GM12878 (cell line): ENCODE measurements around the gene MVK. TPM values are rescaled to one million over a fixed set of nuclear protein-coding genes. Genes with fewer than 3 reads are reported as not detected.

Experiments
- ATAC-seq: fragments of 200-7000 bp; cut with Tn5 transposase; 3 replicates; pipeline ENCODE4 v1.9.1; 2020; ENCODE audit warnings: mild to moderate bottlenecking, moderate library complexity
- BruUV-seq: library from RNA; stranded (reverse); fragments of 400-500 nt; replicated peaks from 2 replicates; lab custom pipeline; 2021; lab: Mats Ljungman, UMichigan
- CTCF ChIA-PET: fragments of 300-600 bp; sonication (Branson Sonifier 250); formaldehyde crosslinking; extraction: SDS; loops from one replicate; lab custom pipeline; 2021; ENCODE audit warnings: inconsistent platforms; lab: Yijun Ruan, JAX
- POLR2A ChIA-PET: fragments of 350-600 bp; formaldehyde crosslinking; extraction: SDS; loops from one replicate; lab custom pipeline; 2021; ENCODE audit warnings: inconsistent platforms; lab: Charles Lee
- RAD21 ChIA-PET: fragments of 300-600 bp; sonication (Branson Sonifier 250); formaldehyde crosslinking; loops from one replicate; lab custom pipeline; 2023; ENCODE audit warnings: antibody characterized with exemption; ENCODE audit not compliant: unreplicated experiment; lab: Charles Lee
- SMC1A ChIA-PET: fragments of 300-600 bp; sonication (Branson Sonifier 250); formaldehyde crosslinking; loops from one replicate; lab custom pipeline; 2023; ENCODE audit not compliant: unreplicated experiment, uncharacterized antibody; lab: Charles Lee
- DNase-seq: peaks from one replicate; pipeline ENCODE4 v3.0.0-alpha.2; 2011; ENCODE audit warnings: low read depth, low spot score
- FAIRE-seq: peaks from 3 replicates; lab custom pipeline; 2011; peaks lifted over from hg19 to GRCh38; lab: Jason Lieb, UNC
- H2AFZ ChIP-seq: 2 replicates; pipeline ENCODE4 v1.6.0; 2011; ENCODE audit warnings: low read depth, low read length, control low read depth; ENCODE audit not compliant: control insufficient read depth
- H3K27ac ChIP-seq: 2 replicates; pipeline ENCODE4 v1.5.1; 2011; ENCODE audit warnings: control low read depth; ENCODE audit not compliant: control insufficient read depth, insufficient read depth
- H3K27me3 ChIP-seq, 2 experiments: replicated peaks in 1 of 2; 2 replicates each; pipeline versions ENCODE4 v1.6.0 to v1.6.1; 2011; ENCODE audit warnings: low read length in 1 of 2; ENCODE audit not compliant: control insufficient read depth in 2 of 2, insufficient read depth in 2 of 2
- H3K36me3 ChIP-seq, 2 experiments: 2 replicates each; pipeline ENCODE4 v1.5.1; 2011; ENCODE audit warnings: low read length in 1 of 2; ENCODE audit not compliant: control insufficient read depth in 2 of 2, insufficient read depth in 2 of 2
- H3K4me1 ChIP-seq: 2 replicates; pipeline ENCODE4 v1.6.1; 2011; ENCODE audit warnings: mild to moderate bottlenecking, low read length, moderate library complexity, mixed read lengths; ENCODE audit not compliant: control insufficient read depth, insufficient read depth
- H3K4me2 ChIP-seq: 2 replicates; pipeline ENCODE4 v1.6.0; 2011; ENCODE audit warnings: control low read depth; ENCODE audit not compliant: control insufficient read depth, insufficient read depth
- H3K4me3 ChIP-seq: fragments of 200-600 bp; sonication (generic); 2 replicates; pipeline ENCODE4 v1.5.1; 2016
- H3K79me2 ChIP-seq: 2 replicates; pipeline ENCODE4 v1.6.0; 2011; ENCODE audit warnings: low read length; ENCODE audit not compliant: control insufficient read depth, insufficient read depth
- H3K9ac ChIP-seq: 2 replicates; pipeline ENCODE4 v1.8.0; 2011; ENCODE audit warnings: low read length, control low read depth, mixed read lengths; ENCODE audit not compliant: control insufficient read depth, insufficient read depth
- H3K9me3 ChIP-seq: replicated peaks from 3 replicates; pipeline ENCODE4 v1.5.1; 2011; ENCODE audit warnings: mild to moderate bottlenecking, low read length; ENCODE audit not compliant: control insufficient read depth, insufficient read depth
- H4K20me1 ChIP-seq: 2 replicates; pipeline ENCODE4 v1.6.0; 2011; ENCODE audit not compliant: control insufficient read depth, insufficient read depth
- JUNB ChIP-seq: IDR thresholded peaks from 2 replicates; pipeline ENCODE4 v1.6.1; 2016; ENCODE audit warnings: antibody characterized with exemption, mild to moderate bottlenecking
- KAT2A ChIP-seq: conservative IDR thresholded peaks from 2 replicates; pipeline ENCODE4 v1.6.1; 2011; ENCODE audit warnings: low read depth, low read length; ENCODE audit not compliant: control insufficient read depth
- KDM1A ChIP-seq: fragments of 200-600 bp; sonication (generic); IDR thresholded peaks from 2 replicates; pipeline ENCODE4 v1.6.1; 2016; ENCODE audit warnings: borderline replicate concordance
- NFXL1 ChIP-seq: fragments of 450-650 bp; IDR thresholded peaks from 2 replicates; pipeline ENCODE4 v1.6.1; 2017; ENCODE audit warnings: antibody characterized with exemption, mild to moderate bottlenecking, borderline replicate concordance
- NFYB ChIP-seq: IDR thresholded peaks from 2 replicates; pipeline ENCODE4 v1.6.1; 2011; ENCODE audit warnings: low read depth, mild to moderate bottlenecking, low read length, improper control_type of control experiment, moderate library complexity; ENCODE audit not compliant: insufficient read depth
- NR2F1 ChIP-seq: fragments of 450-650 bp; conservative IDR thresholded peaks from 2 replicates; pipeline ENCODE4 v1.6.1; 2017; ENCODE audit warnings: mild to moderate bottlenecking
- SREBF1 ChIP-seq: IDR thresholded peaks from 2 replicates; pipeline ENCODE4 v1.6.1; 2012; ENCODE audit warnings: mild to moderate bottlenecking, low read length
- SUPT20H ChIP-seq: IDR thresholded peaks from 2 replicates; pipeline ENCODE4 v1.6.1; 2011; ENCODE audit warnings: low read depth, mild to moderate bottlenecking, low read length, moderate library complexity, borderline replicate concordance; ENCODE audit not compliant: control insufficient read depth
- WGBS: methylation state at CpG from one replicate; pipeline ENCODE4 v1.1.6; 2016; ENCODE audit warnings: low lambda C conversion rate; ENCODE audit not compliant: insufficient replicate concordance, insufficient coverage; ENCODE audit errors: missing lambda C conversion rate; 5-methylcytosine and 5-hydroxymethylcytosine counted together
- in situ Hi-C: fragments of 300-500 bp; cut with MboI; formaldehyde crosslinking; loops from 9 replicates; pipeline ENCODE4 v1.14.3; 2018; ENCODE audit warnings: mixed read lengths
- intact Hi-C: fragments of 100-400 bp; cut with micrococcal nuclease; formaldehyde crosslinking; loops from one replicate; pipeline ENCODE4 v1.14.2; 2022; ENCODE audit not compliant: unreplicated experiment
- polyA plus RNA-seq, 11 experiments: library from polyadenylated mRNA; depleted of rRNA in 4 of 11; unstranded in 6 of 11; stranded (reverse) in 5 of 11; fragments of >200 nt; fragmentation: Nextera tagmentation in 4 of 11; fragmentation: Illumina TruSeq in 1 of 11; extraction: Ambion mirVana in 4 of 11; extraction: Trizol in 1 of 11; gene quantifications; 1 replicate in 1 of 11; 2 replicates in 10 of 11; pipeline versions ENCODE4 v1.2.1 to v1.2.3, GENCODE V29; 2011 to 2016; ENCODE audit warnings: inconsistent platforms in 2 of 11, missing spikeins in 2 of 11, low read depth in 1 of 11
- total RNA-seq, 4 experiments: library from RNA; depleted of rRNA in 3 of 4; stranded (reverse); fragments of >200 nt in 3 of 4; fragmentation: Illumina TruSeq in 1 of 4; extraction: Trizol in 1 of 4; gene quantifications; 2 replicates each; pipeline versions ENCODE4 v1.2.1 to v1.2.3, GENCODE V29; 2013 to 2021

Gene MVK
- total and polyA plus RNA-seq, 10 of the 15 experiments (the other 5 are each of a cell fraction or from before 2014, with no cell fraction given): 0.24 to 46.7 (median 31.9) TPM

DNA sequence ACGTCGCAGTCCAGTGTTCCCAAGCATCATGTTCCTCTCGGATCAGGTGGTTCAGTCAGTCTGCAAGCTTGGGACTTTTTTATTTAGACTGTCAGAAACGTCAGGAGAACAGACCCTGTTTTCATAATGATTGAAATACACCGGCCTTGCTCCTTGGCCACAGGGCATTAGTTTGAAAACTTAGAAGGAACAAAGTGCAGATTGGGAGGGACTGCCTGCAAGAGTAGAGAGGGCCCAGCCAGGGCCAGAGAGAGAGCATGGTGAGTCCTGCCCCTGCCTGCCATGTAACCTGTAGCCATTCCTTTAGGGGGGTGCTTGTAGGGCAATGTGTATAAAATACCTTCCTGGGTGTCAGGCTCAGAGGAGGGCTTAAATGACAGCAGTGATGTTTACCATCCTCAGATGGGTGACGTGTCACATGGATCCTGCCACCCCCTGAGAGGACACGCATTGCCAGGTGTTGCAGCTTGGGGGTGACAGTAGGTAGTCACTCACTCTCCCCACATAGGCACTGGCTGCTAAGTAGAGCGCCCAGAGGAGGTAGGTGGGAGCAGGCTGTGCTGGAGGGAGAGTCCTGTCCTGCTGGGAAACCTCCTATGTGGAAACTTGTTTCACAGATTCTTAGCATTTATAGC lies 46.0 kb upstream of the MVK start:
- Histone ChIP-seq H3K4me3 (no peak overlapping the region), H3K4me1 (no peaks in the 10 kb centered on the region), H3K4me2 (no peak overlapping the region), H3K27ac (no peak overlapping the region), H3K9ac (no peak overlapping the region), H3K36me3 (peaks cover 0 to 2% of the 10 kb centered on the region in 2 experiments; a peak in 2 of 4 replicates), H3K9me3 (no peaks in the 10 kb centered on the region), H4K20me1 (no peaks in the 10 kb centered on the region), H3K27me3 (no peaks in the 10 kb centered on the region), H3K79me2 (no peaks in the 10 kb centered on the region), H2AFZ (no peak overlapping the region)
- ChIA-PET RAD21 (no interaction called here), POLR2A (no interaction called here), SMC1A (no interaction called here), CTCF (no interaction called here)
- WGBS: 89% methylated on average over 8 of the region's 8 CpGs
- TF ChIP-seq SREBF1 (no peak), SUPT20H (no peak), NR2F1 (no peak), JUNB (no peak), NFXL1 (no peak), KDM1A (no peak), KAT2A (no peak), NFYB (no peak)
- BruUV-seq: no TSS peak
- DNase-seq: no peak
- in situ Hi-C loops (no loop called here), intact Hi-C loops (no loop called here)
- FAIRE-seq: no peak
- no peak for ATAC-seq
